GM18498 (cell line): ENCODE measurements around the gene ANK3.

Experiments
- ATAC-seq: cut with Tn5 transposase; IDR thresholded peaks from one replicate; pipeline ENCODE4 v1.9.1; 2021; ENCODE audit warnings: mild to moderate bottlenecking, moderate library complexity; ENCODE audit not compliant: unreplicated experiment

Gene ANK3

DNA sequence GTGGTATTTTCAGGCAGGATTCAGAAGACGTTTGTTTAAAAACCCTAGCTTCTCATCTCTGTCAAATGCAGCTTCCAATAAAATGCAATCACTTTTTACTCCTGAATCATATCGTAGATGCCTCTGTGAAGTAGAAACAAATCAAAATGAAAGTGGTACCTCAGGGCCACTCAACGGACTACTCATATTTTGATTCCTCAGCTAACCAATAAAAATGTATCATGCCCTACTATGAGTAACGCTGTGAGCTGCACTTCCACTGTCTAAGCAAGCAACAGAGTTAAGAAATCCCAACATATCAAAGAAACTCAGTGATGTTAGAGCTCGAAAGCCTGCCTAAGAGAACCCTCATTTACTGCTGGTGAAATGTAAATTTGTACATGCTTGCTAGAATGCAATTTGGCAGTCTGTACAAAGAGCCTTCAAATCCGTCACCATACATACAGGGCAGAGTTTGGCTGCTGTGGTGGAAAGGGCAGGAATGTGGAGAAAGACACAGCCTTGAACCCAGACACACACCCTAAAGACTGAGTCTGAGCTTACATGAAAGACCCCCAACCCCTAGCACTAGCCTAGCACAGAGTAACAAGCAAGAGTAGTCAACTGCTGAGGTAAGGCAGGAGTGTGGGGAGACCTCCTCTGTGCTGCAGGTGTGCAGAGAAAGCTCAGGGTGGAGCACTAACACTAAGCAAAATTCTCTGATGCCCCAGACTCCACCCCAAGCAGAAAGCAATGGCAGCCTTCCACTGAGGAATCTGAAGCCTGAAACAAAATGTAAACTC, 151.5 kb downstream of the ANK3 start:
- ATAC-seq, result peak; percentile 52

DNA sequence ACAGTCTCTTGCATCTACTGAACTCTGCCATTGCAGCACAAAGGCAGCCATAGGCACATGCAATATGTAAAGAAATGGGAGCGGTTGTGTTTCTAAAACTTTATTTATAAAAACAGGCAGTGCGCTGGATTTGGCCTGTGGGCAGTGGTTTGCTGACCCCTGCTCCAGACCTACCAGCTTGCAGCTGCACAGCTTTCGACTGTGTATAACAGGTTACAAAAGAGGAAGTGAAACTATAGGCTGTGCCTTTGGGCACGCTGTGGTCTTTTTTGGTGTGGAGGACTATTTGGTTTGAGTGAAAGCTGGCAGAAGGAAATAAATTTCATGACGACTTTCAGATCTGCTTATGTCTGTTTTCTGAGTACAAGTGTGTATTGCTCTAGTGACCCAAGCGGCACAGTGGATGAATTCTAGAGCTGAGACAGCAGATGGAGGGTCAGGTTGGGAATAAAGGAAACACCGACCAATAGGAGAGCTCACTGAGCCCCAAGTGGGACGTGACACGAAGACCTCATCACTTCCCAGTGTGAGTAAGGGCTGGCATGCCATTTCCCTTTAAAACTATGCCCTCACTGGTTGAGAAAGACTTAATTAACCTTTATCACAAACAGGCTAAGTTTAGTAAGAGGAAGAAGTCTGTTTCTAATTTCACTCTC, 152.7 kb downstream of the ANK3 start:
- ATAC-seq, result peak; percentile 95

DNA sequence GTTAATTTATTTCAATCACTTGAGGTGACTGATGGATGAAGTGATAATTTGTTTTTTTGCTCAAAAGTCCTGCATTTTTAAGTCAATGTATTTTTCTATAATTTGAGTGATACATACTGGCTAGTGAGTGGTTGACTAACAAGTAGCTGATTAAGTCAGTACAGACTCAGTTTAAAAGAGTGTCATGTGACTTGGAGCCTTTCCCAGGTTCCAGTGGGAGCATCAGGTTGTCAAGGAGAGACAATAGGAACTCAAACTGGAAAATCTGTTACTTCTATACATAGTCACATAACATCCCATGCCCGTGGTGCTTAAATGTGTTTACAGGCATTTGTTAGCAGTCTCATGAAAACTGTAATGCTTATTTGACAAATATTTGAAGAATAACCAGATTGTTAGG, 154.7 kb downstream of the ANK3 start:
- ATAC-seq, result no peak

DNA sequence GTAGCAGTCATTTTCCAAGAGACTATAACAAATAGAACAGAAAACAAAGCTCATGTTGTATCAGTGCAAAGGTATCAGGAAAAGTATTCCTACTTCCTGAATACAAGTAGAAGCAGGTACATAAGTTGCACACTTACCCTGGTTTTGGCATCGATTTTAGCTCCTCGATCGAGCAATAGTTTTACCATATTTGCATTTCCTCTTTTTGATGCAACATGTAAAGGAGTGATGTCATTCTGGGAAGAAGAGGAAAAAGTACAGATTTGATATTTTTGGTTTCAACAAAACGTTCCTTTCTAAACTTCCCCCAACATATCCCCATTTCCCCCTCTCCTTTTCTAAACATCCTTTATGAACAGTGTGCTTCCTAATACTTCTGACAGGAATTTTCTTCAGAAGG, 155.1 kb downstream of the ANK3 start:
- ATAC-seq, result no peak

DNA sequence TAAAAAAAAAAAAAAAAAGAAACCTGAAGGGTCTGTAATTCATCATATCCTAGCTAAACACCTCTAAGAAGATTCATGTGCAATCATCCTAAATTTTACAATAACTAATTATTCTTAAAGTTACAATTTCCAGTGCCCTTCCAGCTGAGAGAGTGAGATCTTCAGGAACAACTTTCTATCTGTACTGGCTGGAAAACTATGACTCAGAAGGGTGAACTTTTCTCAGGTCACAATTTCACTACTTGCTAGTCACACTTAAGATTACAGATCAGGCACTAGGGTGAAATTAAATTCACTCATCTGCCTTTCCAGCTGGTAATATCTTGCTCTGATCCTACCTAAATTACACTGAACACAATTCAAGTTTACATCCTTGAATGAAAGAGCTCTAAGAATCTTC, 158.8 kb downstream of the ANK3 start:
- ATAC-seq, result no peak

DNA sequence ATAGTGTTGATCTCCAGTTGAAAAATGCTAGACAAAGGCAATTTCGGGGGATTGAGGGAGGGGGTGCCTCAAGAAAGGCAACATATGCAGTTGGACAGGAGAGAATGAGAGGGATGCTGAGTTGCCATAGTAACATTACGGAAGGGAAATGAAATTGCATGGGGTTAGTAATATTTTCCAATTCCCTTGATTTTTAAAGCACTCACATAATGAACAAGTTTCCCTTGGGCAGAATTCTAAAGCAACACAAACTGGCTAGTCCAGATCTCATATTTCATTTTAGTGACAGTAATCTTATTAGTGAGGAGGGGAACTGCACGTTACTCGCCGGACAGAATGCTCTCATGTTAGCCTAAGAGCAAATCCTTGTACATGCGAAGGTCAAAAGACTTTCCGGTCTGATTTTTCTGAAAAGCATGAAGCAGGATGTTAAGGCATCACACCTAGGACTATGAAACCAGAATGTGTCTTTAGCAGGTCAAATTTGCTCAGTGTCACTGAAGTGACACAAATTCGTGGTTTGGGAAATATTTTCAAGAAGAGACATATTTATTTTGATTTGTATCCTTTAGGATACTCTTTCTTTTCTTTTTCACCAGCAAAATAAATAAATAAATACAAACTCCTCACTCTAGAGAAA, 165.5 kb downstream of the ANK3 start:
- ATAC-seq, result no peak

DNA sequence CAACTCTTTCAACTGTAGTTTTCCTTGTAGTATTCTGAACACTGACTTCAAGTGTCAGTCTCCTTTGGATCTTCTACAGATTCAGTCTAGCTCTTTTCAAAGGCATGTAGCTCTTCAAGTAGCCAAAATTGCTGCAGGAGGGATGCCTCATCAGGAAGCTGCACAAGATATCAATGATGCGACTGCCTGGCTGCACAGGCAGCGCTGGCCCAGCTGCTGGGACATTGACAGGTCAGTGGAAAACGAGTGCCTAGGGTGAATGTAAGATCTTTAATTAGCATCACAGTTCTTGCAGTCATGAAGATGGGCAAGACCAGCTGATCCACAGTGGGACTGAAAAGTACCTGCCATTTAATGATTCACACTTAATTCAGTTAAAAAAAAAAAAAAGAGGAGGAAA, 167.6 kb downstream of the ANK3 start:
- no peak for ATAC-seq

DNA sequence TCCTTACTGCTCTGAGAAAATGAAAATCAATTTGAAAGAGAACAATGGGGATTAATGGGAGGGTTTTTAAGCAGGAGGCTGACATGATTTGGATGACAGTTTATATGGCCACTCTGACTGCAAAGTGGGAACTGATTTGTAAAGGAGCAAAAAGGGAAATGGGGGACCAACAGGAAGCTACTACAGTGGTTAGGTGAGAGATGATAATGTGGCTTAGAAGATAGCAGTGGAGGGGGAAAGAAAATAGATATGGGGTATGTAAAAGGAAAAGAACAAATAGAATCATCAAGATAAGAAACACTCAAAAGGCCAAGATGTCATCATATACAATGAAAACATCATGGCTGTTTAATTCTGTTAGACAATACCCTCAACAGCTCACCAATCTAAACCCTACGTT, 177.5 kb downstream of the ANK3 start:
- ATAC-seq, result no peak

DNA sequence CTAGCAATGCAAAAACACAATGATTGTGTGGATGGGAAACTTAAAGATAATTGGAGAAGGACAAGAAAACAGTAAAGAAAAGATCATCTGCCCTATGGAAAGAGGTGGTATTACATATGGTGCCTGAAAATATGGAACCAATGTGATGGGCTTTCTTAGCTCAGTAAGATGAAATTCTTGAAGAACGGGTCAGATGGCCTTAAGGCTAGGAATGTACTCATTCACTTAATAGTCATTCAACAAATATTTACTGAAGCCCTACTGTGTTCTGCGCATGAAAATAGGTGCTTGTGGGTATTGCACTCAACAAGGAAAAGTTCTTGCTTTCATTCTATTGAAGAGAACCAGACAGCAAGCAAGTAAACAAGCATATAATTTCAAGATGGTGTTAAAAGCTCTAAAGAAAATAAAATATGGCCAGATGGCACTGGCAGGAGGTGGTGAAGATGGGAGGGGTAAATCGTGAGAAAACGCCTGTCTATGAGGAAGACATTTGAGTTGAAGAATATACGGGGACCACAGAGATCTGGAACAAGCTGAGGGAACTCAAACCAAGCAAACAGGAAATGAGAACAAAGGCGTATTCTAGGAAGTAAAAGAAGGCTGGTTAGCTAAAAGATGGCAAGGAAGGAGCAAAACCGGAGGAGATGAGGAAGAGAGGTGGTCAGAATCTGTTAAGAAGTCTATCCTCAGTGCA, 179.7 kb downstream of the ANK3 start:
- ATAC-seq, result no peak

DNA sequence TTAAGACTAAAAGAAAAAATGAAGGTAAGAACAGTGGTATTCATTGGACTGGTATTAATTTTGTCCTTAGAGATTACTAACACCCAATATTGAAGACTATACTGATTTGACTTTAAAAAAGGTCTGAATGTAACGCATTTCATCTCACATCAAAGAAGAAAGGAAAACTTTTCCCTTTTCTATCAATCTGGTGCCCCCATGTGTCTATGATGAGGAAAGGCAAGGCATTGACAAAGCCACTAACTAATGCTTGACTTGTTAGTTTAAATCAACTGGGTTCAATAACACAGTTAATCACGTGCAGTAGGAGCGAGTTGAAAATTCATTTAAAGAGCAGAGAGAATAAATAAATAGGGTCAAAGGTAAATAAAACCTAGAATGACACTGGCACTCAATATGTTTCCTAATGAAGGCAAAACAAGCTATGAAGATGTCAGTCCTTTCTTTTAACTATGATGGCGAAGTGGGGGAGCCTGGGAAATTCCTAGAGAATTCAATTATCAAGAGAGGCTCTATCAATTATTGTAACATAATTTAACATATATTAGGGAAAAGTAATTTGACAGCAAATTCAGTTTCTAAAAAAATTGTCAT, 180.9 kb downstream of the ANK3 start:
- peak; percentile 60 for ATAC-seq

DNA sequence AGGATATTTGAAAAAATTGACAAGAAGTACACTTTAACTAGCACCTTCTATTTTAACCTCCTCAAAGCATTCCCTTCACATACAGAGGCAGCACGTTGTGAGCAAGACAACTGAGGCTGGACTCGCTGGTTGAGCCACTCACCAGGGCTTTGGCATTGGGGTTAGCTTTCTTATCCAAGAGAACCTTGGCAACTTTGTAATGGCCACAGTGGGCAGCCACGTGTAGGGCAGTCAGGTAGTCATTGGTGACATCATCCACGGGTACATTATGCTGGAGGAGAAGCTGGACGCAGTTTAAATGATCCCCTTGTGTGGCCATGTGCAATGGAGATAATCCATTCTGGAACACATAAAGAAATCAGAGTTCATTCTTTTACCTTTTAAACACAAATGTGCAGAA, 181.8 kb downstream of the ANK3 start:
- ATAC-seq, result no peak

DNA sequence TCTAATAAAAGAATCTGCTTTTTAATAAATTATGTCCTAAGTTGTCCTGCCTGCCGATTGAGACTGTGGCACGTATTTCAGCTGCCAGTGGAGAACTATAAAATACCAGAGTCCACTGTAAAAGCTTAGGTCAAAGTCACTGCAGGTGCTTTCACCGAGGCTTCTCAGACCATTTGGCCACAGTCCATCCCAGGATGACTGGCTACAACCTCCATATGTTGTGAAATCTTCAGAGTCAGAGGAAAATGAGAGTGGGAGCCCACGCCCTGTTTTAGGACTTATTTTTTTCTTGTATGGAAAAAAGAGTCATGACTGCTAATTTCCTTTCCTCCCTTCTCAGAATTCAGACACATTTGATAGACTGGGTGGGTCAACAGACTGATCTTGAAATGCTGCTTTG, 182.9 kb downstream of the ANK3 start:
- no peak for ATAC-seq

DNA sequence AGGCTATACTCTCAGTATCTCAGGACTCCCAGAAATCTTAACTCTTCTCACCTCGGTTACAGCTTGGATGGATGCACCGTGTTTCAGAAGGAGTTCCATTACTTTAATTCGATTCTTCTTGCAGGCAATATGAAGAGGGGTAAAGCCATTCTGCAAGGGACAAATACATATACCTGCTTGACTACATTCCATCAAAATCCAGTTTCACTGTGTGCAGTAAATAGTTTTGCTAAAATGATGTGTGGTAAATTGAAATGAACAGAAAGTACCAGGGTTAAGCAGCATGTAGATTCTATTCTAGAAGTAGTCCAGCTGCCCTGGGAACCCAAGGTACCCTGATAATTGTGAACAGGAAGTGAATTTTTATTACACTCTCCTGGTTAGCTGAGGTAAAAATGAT, 183.9 kb downstream of the ANK3 start:
- ATAC-seq, result no peak

DNA sequence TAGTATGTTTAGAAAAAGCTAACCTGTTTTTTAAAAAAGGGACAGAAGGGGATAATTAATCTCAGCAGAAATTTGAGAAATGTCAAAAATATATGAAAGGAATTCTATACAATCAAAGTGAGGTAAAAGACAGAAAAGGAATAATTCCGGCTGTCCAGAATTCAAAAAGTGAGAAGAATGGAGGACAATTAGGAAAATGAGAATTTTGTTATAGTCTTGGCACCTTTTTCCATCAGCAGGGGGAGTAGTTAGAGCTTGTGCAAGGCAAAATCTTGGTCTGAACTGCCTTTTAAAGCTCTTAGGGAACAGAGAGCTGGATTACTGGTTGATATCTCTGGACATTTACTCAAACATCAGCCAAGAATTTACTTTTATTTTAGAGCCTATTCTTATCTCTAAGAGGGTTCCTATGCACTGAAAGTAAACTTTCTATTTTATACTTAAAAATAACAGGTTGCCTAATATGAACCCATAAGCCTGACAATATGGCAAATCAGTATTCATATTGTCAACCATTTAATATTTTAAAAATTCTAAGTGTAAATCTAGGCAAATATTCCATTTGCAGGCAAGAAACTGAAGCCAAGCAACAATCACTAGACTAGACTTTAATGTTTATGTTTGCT, 185.6 kb downstream of the ANK3 start:
- no peak for ATAC-seq

DNA sequence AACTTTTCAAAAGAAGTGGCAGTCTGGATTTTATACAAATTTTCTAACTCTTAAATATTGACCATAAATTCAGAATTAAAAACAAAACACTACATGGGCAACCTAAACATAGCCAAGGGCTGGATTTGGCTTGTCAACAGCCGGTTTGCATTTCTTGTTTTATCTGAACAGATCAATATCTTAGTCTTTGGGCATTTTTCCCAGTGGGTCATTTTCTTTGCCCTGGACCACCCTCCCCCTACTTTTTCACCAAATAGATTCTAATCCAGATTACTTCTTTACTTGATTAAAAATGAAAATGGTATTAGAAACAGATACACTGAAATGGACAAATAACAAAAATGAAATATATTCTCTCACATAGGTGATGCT, 189.0 kb downstream of the ANK3 start:
- no peak for ATAC-seq

DNA sequence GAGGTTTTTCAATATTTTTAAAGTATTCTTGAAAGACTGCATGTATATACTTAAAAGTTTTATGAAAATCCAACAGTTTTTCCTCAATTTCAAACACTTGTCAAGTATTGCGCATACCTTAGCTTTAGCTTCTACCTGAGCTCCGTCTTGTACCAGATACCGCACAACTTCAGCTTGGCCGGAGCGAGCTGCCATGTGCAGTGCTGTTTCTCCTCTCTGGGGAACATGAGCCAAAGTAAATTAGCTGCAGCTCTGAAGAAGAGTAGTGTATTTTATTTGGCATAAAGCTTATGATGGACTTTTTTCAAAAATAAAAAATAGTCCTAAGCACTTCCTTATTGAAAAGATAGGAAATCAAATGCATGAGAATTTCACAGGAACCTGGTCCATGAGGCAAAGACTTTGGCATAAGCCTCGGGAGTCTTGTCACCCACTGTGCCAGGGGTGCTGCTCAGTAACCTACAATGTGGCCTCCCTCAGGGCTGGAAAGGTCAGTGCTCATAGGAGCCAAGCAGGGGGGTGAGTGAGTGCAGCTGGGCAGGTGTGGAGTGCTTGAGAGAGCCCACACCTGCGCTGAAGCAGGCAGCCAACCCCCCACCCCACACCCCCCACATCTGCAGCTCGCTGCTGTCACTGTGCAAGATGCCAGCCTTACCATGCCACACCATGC, 189.5 kb downstream of the ANK3 start:
- no peak for ATAC-seq

DNA sequence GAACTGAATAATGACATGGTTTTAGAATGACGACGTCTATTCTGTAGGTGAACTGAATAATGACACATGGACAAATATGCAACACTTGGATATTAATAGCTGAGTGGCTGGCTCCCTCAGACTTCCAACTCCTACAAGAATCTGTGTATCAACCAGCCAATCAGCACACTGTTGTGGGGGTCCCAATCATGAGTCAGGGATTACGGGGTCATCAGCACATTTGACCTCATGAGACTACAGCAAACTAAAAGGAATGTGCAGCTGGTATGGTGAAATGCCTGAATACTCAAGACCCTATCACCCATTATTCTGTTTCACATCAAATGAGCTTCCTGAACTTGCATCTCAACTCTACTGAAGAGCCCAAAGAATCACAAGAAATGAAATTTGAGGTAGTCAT, 192.5 kb downstream of the ANK3 start:
- ATAC-seq, result no peak

DNA sequence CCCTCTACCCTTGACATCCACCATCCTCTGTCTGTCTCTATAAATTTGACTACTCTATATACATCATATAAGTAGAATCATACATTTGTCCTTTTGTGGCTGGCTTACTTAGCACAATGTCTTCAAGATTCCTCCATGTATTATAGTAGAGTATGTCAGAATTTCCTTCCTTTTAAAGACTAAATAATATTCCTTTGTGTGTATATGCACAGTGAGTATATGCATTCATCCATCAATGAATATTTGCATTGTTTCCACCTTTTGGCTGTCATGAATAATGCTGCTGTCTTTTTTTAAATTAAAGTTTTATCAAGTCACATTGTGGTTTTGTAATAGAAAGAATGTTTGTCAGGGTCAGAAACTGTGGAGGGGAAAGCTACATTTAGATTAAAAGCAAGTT, 195.3 kb downstream of the ANK3 start:
- ATAC-seq, result no peak

DNA sequence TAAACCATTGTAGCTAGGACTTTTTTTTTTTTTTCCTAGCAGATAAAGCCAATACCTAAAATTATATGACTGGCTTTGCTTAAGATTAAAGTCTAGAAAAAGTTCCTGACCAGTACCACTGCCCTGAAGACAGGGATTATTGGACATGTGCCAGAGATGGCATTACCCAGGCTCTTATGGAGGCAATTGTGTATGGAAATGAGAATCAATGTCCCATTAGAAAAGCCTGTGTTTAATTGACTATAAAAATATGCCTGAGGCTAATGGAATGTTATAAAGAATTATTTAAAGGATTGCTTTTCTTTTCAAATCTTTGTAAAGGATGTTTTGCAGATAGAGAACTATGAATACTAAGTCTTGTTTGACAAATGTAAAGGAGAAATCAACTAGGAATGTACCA, 196.7 kb downstream of the ANK3 start:
- no peak for ATAC-seq

DNA sequence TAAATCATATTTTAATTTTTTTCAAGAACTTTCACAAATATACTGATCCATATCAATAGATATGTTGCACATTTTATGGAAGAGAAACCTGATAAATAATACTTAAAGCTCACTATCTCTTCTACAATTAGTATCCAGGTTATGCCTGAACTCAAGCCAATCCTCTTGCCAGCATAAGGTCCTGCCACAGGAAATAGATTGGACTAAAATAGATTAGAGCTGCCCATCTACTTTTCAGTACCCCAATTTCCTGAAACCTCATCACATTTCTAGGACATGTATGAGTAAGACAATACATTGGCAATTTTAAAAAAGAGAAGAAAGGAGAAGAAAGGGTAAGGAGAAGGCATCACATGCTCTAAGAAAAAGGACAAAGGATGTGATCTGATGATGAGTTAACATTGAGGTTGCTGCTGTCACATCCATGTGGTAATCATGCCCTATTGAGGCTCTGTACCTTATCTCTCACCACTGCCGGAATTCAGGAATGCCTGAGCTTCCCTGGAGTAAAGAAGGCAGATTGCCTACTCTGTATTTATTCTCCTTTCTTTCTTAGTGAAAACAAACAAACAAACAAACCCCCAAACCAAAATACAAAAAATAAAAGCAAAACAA, 199.7 kb downstream of the ANK3 start:
- ATAC-seq, result no peak
